ENCODE data around the gene ZNF22. TPM values are rescaled to one million over a fixed set of nuclear protein-coding genes. Genes with fewer than 3 reads are reported as not detected.
A peak's percentile ranks its signal among the peaks of the same experiment; 100 is the strongest.

ZNF22 gene
- total RNA-seq, 2 experiments from 2014 or later, result 44.6 to 45.2 TPM

GRCh38 chr10:44986670-44987069 lies 14.1 kb upstream of the ZNF22 start:
- CTCF ChIA-PET, result interaction anchor here (1.3 to 1.8 kb wide), 2 partner anchors 11 to 53 kb away, joined by 3 to 6 read pairs; no protein-coding TSS in a partner anchor
- DNase-seq, result no peak
- POLR2A ChIA-PET, result no interaction called here
- H3K36me3 Mint-ChIP-seq (ENCODE audit: low read depth), result no peaks in the 10 kb centered on the region
- no peaks in the 10 kb centered on the region for H3K4me1 Mint-ChIP-seq (ENCODE audit: low read depth)
- H3K9me3 Mint-ChIP-seq (ENCODE audit: insufficient read depth), result no peaks in the 10 kb centered on the region
- no peak overlapping the region for H3K4me3 Mint-ChIP-seq
- H3K27me3 Mint-ChIP-seq (ENCODE audit: low read depth), result peaks cover 11% of the 10 kb centered on the region
- ATAC-seq, result no peak
- no peak overlapping the region for H3K27ac Mint-ChIP-seq

GRCh38 chr10:44988957-44989585 lies 11.7 kb upstream of the ZNF22 start:
- ATAC-seq (no peak), DNase-seq (no peak)
- Mint-ChIP-seq H3K27me3 (ENCODE audit: low read depth) (peaks cover 11% of the 10 kb centered on the region), H3K4me1 (ENCODE audit: low read depth) (peaks cover under 1% of the 10 kb centered on the region), H3K36me3 (ENCODE audit: low read depth) (no peaks in the 10 kb centered on the region), H3K4me3 (no peak overlapping the region), H3K27ac (no peak overlapping the region), H3K9me3 (ENCODE audit: insufficient read depth) (no peaks in the 10 kb centered on the region)
- POLR2A ChIA-PET, result no interaction called here
- CTCF ChIA-PET, result interaction anchor here (1.3 kb wide), 1 partner anchor 19 kb away, joined by 4 read pairs; no protein-coding TSS in a partner anchor

- H3K4me3 Mint-ChIP-seq, result no peak overlapping the region
- no peak for DNase-seq
- ATAC-seq, result no peak
- H3K9me3 Mint-ChIP-seq (ENCODE audit: insufficient read depth), result no peaks in the 10 kb centered on the region
- CTCF ChIA-PET, result interaction anchor here (1.0 to 1.3 kb wide), 2 partner anchors 20 to 57 kb away, joined by 3 to 4 read pairs; no protein-coding TSS in a partner anchor
- POLR2A ChIA-PET, result no interaction called here
- no peak overlapping the region for H3K27ac Mint-ChIP-seq
- peaks cover 11% of the 10 kb centered on the region for H3K27me3 Mint-ChIP-seq (ENCODE audit: low read depth)
- H3K4me1 Mint-ChIP-seq (ENCODE audit: low read depth), result peaks cover 4% of the 10 kb centered on the region
- no peaks in the 10 kb centered on the region for H3K36me3 Mint-ChIP-seq (ENCODE audit: low read depth)
Measured at GRCh38 chr10:44989597-44990301, 11.0 kb upstream of the ZNF22 start.

- DNase-seq (peak; percentile 15), ATAC-seq (no peak)
- ChIA-PET CTCF (interaction anchor here (1.0 kb wide), 1 partner anchor 57 kb away, joined by 3 read pairs; no protein-coding TSS in a partner anchor), POLR2A (no interaction called here)
- Mint-ChIP-seq H3K27ac (no peak overlapping the region), H3K9me3 (ENCODE audit: insufficient read depth) (no peaks in the 10 kb centered on the region), H3K4me1 (ENCODE audit: low read depth) (peaks cover 9% of the 10 kb centered on the region), H3K4me3 (no peak overlapping the region), H3K27me3 (ENCODE audit: low read depth) (peaks cover 11% of the 10 kb centered on the region), H3K36me3 (ENCODE audit: low read depth) (no peaks in the 10 kb centered on the region)
Measured at GRCh38 chr10:44990302-44990655, 10.4 kb upstream of the ZNF22 start.

- POLR2A ChIA-PET, result no interaction called here
- H3K36me3 Mint-ChIP-seq (ENCODE audit: low read depth), result no peaks in the 10 kb centered on the region
- H3K4me3 Mint-ChIP-seq, result no peak overlapping the region
- no peak for ATAC-seq
- peaks cover 6% of the 10 kb centered on the region for H3K27me3 Mint-ChIP-seq (ENCODE audit: low read depth)
- CTCF ChIA-PET, result interaction anchor here (1.0 to 1.1 kb wide), 2 partner anchors 10 to 58 kb away, joined by 3 read pairs; no protein-coding TSS in a partner anchor
- H3K27ac Mint-ChIP-seq, result no peak overlapping the region
- no peak for DNase-seq
- peaks cover 16% of the 10 kb centered on the region for H3K4me1 Mint-ChIP-seq (ENCODE audit: low read depth)
- H3K9me3 Mint-ChIP-seq (ENCODE audit: insufficient read depth), result no peaks in the 10 kb centered on the region
Measured at GRCh38 chr10:44990965-44991364, 9.8 kb upstream of the ZNF22 start.

- no peak for ATAC-seq
- peaks cover 2% of the 10 kb centered on the region for H3K27me3 Mint-ChIP-seq (ENCODE audit: low read depth)
- ChIA-PET CTCF (interaction anchor here (1.1 kb wide), 1 partner anchor 10 kb away, joined by 3 read pairs; no protein-coding TSS in a partner anchor), POLR2A (no interaction called here)
- DNase-seq, result no peak
- H3K27ac Mint-ChIP-seq, result no peak overlapping the region
- peaks cover 22% of the 10 kb centered on the region for H3K4me1 Mint-ChIP-seq (ENCODE audit: low read depth)
- no peaks in the 10 kb centered on the region for H3K9me3 Mint-ChIP-seq (ENCODE audit: insufficient read depth)
- no peak overlapping the region for H3K4me3 Mint-ChIP-seq
- no peaks in the 10 kb centered on the region for H3K36me3 Mint-ChIP-seq (ENCODE audit: low read depth)
Measured at GRCh38 chr10:44991571-44991970, 9.2 kb upstream of the ZNF22 start.

GRCh38 chr10:44992070-44992731 lies 8.5 kb upstream of the ZNF22 start:
- Mint-ChIP-seq H3K27ac (no peak overlapping the region), H3K9me3 (ENCODE audit: insufficient read depth) (no peaks in the 10 kb centered on the region), H3K27me3 (ENCODE audit: low read depth) (peaks cover 2% of the 10 kb centered on the region), H3K4me3 (no peak overlapping the region), H3K4me1 (ENCODE audit: low read depth) (peaks cover 28% of the 10 kb centered on the region), H3K36me3 (ENCODE audit: low read depth) (no peaks in the 10 kb centered on the region)
- DNase-seq (no peak), ATAC-seq (no peak)
- ChIA-PET CTCF (interaction anchor here (1.1 kb wide), 1 partner anchor 9 kb away, joined by 3 read pairs; no protein-coding TSS in a partner anchor), POLR2A (no interaction called here)

GRCh38 chr10:44992732-44993225 lies 7.9 kb upstream of the ZNF22 start:
- DNase-seq, result peak; percentile 5
- Mint-ChIP-seq H3K36me3 (ENCODE audit: low read depth) (no peaks in the 10 kb centered on the region), H3K9me3 (ENCODE audit: insufficient read depth) (no peaks in the 10 kb centered on the region), H3K27ac (no peak overlapping the region), H3K4me1 (ENCODE audit: low read depth) (peaks cover 31% of the 10 kb centered on the region), H3K4me3 (no peak overlapping the region), H3K27me3 (ENCODE audit: low read depth) (peaks cover 2% of the 10 kb centered on the region)
- no peak for ATAC-seq
- ChIA-PET POLR2A (no interaction called here), CTCF (no interaction called here)

- Mint-ChIP-seq H3K4me3 (no peak overlapping the region), H3K4me1 (ENCODE audit: low read depth) (peaks cover 31% of the 10 kb centered on the region), H3K27ac (no peak overlapping the region), H3K9me3 (ENCODE audit: insufficient read depth) (no peaks in the 10 kb centered on the region), H3K27me3 (ENCODE audit: low read depth) (peaks cover 5% of the 10 kb centered on the region), H3K36me3 (ENCODE audit: low read depth) (no peaks in the 10 kb centered on the region)
- CTCF ChIA-PET, result interaction anchor here (3.2 kb wide), 1 partner anchor 61 kb away, joined by 23 read pairs; no protein-coding TSS in a partner anchor
- POLR2A ChIA-PET, result interaction anchor here (1.0 kb wide), 1 partner anchor 27 kb away, joined by 3 read pairs; no protein-coding TSS in a partner anchor
- ATAC-seq (no peak), DNase-seq (peak; percentile 16)
Measured at GRCh38 chr10:44993226-44993921, 7.3 kb upstream of the ZNF22 start.

GRCh38 chr10:44993922-44994751 lies 6.6 kb upstream of the ZNF22 start:
- ChIA-PET POLR2A (interaction anchor here (1.0 kb wide), 1 partner anchor 28 kb away, joined by 3 read pairs; no protein-coding TSS in a partner anchor), CTCF (interaction anchor here (1.3 to 3.2 kb wide), 2 partner anchors 27 to 62 kb away, joined by 9 to 23 read pairs; no protein-coding TSS in a partner anchor)
- peak; percentile 15 for DNase-seq
- ATAC-seq, result no peak
- Mint-ChIP-seq H3K9me3 (ENCODE audit: insufficient read depth) (no peaks in the 10 kb centered on the region), H3K27ac (no peak overlapping the region), H3K36me3 (ENCODE audit: low read depth) (no peaks in the 10 kb centered on the region), H3K4me3 (no peak overlapping the region), H3K4me1 (ENCODE audit: low read depth) (peaks cover 31% of the 10 kb centered on the region), H3K27me3 (ENCODE audit: low read depth) (peaks cover 3% of the 10 kb centered on the region)

Data from activated CD8-positive, alpha-beta T cell treated with anti-CD3 and anti-CD28 coated beads, Interleukin-2, amount 10 ng/mL, durations not matched to agents 7 days and 5 days (primary cell).